GM19099 (cell line): ENCODE data around the gene IGSF21.

Experiments
- POLR2A ChIP-seq: IDR thresholded peaks from 3 replicates; pipeline ENCODE4 v1.6.1; 2011; ENCODE audit warnings: low read depth; ENCODE audit not compliant: insufficient read length; ENCODE audit errors: extremely low read depth

The IGSF21 gene

GRCh38 chr1:18407166-18408045 is 299.8 kb downstream of the IGSF21 start:
- TF ChIP-seq POLR2A: no peak

GRCh38 chr1:18408656-18409370 is 301.2 kb downstream of the IGSF21 start:
- TF ChIP-seq POLR2A: no peak

GRCh38 chr1:18409609-18410237 is 302.1 kb downstream of the IGSF21 start:
- no peak for TF ChIP-seq POLR2A

- TF ChIP-seq POLR2A: no peak
Measured at GRCh38 chr1:18410407-18410806, 302.8 kb downstream of the IGSF21 start.

- no peak for TF ChIP-seq POLR2A
Measured at GRCh38 chr1:18411321-18411720, 303.7 kb downstream of the IGSF21 start.

GRCh38 chr1:18411820-18412641 is 304.4 kb downstream of the IGSF21 start:
- no peak for TF ChIP-seq POLR2A

- no peak for TF ChIP-seq POLR2A
Measured at GRCh38 chr1:18412882-18413353, 305.3 kb downstream of the IGSF21 start.

- no peak for TF ChIP-seq POLR2A
Measured at GRCh38 chr1:18413541-18414305, 306.1 kb downstream of the IGSF21 start.

- no peak for TF ChIP-seq POLR2A
Measured at GRCh38 chr1:18414321-18414720, 306.7 kb downstream of the IGSF21 start.

GRCh38 chr1:18414872-18415447 is 307.4 kb downstream of the IGSF21 start:
- TF ChIP-seq POLR2A: no peak

GRCh38 chr1:18415448-18416027 is 307.9 kb downstream of the IGSF21 start:
- TF ChIP-seq POLR2A: no peak

GRCh38 chr1:18417316-18418269 is 310.0 kb downstream of the IGSF21 start:
- no peak for TF ChIP-seq POLR2A
